HG02884 (cell line): ENCODE results near the gene IL1F10.

Experiments used
- ATAC-seq: cut with Tn5 transposase; IDR thresholded peaks from one replicate; pipeline ENCODE4 v1.9.1; 2021; ENCODE audit warnings: mild to moderate bottlenecking, moderate library complexity; ENCODE audit not compliant: unreplicated experiment

IL1F10 gene

GRCh38 chr2:113058998-113059960, 8.5 kb upstream of the IL1F10 start, which contains the start of gene IL36RN:
Gene IL36RN (plus strand): TSS chr2:113059198. CDS start chr2:113059439, 241 bp downstream.
- ATAC-seq, result no peak

DNA sequence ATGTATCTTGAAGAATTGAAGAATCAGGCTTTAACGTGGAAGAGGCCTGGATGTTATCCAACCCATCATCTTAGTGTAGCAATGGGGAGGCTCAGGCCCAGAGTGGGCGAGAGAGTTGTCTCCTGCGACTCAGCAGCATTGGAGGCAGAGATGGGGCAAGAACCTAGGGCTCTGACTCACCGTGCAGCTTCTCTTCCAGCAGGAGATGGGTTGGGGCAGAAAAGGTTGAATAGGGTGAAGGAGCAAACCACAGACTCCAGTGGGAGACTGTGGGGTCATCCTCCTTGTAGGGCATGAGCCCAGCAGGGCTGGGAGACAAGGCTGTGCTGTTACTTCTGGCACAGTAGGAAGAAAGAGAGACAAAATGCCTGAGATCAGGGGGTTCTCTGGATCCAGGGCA, 7.4 kb upstream of the IL1F10 start:
- no peak for ATAC-seq

DNA sequence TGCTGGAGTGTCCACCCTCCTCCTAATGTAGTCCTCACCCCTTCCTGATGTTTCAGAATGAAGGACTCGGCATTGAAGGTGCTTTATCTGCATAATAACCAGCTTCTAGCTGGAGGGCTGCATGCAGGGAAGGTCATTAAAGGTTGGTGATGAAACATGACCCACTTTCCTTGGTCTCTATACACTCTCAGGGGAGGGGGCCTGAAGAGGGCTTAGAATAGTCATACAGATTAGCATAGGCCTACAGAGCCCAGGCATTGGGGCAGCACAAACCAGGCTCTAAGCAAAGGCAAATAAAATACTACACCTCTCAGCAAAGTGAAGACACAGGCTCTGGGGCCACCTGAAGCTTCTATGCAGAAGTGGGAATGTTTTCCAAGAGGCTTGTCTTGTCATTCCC, 7.0 kb upstream of the IL1F10 start:
- no peak for ATAC-seq

DNA sequence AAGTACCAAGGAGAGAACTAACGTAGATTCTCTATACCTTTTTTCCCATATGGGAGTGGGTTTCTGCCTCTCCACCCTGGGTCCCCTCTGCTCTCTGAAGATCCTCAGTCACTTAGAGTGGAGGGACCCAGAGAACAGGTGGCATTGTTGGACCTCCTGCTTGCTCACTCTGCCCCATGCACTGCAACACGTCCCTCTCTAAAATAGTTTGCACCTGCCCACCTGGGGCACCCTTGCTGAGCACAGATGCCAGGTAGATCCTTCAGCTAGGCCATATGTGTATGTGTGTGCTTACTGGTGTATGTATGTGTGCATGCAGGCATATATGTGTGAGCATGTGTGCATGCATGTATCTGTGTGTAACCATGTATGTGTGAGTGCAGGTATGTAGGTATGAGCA, 6.5 kb upstream of the IL1F10 start:
- no peak for ATAC-seq

DNA sequence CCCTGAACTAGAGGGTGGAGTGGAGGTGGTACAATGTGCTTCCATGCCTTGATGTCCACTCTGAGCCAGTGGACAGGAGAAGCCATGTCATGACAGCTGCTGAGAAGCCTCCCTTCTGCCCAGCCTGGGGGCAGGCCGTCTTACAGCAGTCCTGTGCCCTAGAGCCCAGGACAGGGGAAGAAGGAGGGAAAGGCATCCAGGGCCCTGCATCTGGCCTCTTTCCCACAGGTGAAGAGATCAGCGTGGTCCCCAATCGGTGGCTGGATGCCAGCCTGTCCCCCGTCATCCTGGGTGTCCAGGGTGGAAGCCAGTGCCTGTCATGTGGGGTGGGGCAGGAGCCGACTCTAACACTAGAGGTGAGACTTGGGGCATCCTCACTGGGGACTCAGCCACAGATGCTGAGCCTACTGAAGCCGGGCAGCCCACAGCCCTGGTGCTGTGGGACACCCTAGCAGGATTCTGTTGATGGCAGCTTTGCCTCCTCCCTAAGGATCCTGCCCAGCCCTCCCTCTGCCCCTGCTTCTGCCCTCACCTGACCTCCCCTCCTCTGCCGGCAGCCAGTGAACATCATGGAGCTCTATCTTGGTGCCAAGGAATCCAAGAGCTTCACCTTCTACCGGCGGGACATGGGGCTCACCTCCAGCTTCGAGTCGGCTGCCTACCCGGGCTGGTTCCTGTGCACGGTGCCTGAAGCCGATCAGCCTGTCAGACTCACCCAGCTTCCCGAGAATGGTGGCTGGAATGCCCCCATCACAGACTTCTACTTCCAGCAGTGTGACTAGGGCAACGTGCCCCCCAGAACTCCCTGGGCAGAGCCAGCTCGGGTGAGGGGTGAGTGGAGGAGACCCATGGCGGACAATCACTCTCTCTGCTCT, 5.6 kb upstream of the IL1F10 start:
- no peak for ATAC-seq

GRCh38 chr2:113064281-113064680, 3.5 kb upstream of the IL1F10 start:
- no peak for ATAC-seq

GRCh38 chr2:113064898-113065297, 2.9 kb upstream of the IL1F10 start:
- no peak for ATAC-seq

DNA sequence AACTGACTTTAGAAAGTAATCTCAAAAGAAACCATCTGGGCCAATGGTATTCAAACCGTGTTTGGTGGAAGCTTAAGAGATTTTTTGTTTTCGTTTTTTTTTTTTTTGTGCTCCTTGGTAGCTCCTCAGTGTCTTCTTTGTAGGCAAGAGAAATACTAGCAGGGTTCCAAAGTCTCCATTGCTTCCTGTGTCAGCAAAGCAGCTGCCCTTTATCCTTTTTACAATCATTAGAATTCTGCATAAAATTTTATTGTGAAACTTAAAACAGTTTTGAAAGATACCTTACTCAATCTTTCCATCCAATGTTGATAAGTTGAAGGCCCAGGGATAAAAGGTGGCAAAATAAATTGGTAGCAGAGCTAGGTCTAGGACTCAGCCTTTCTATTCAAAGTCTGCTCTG, 479 bp downstream of the IL1F10 start:
- no peak for ATAC-seq

GRCh38 chr2:113068706-113069485, 1.1 kb downstream of the IL1F10 start:
- no peak for ATAC-seq

DNA sequence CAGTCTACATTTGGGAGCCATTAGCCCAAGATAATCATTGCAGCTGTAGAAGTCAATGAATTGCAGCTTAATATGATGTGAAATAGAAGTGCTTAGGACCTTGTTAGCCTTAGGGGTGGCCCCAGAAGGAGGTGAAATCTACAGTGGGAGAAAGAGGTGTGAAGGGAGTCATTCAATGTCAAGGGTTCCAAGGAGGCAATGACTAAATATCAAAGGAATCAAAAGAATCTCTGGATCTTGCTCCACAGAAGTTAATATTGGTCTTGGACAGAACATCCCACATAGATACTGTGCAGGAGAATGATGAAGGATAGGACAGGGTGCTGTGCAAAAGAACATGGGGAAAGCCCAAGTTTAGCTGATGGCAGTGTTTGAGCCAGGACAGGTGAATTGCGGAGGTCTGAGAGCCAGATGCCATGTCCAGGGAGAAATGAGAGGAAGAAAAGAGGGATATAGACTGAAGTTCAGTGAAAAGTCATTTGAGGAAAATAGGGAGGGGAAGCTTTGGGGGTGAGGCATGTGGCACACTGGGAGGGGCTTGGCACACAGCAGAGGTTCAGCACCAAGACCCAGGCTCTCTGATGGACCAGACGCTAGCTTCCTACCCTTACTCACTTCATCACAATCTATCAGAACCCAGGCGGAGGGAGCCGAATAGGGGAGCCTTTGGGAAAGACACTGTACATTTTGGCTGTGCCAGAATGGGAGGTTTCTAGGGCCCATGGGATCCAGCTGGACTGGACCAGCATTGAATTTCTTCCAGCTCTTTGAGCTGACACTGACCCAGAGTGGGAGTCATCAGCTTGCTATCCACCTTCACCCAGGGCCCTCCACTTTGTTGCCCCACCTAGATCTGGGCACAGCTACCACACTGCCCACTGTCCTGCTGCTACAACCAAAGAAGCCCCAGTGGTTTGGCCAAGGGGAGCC, 2.2 kb downstream of the IL1F10 start:
- ATAC-seq, result no peak

DNA sequence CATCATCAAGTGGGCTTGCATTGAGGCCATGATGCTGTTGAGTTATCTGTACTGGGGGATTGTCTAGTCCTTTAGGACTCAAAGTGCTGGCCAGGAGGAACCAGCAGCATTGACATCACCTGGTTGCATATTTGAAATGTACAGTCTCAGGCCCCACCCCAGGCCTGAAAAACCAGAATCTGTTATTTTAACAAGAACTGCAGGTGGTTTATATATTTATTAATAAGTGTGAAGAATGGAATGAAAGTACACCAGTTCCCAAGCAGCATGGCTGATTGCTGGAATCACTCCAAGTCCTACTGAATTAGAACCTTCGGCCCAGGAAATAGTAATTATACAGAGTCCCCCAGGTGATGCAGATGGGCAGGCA, 2.8 kb downstream of the IL1F10 start:
- ATAC-seq, result no peak

- ATAC-seq, result no peak
Observed at GRCh38 chr2:113072584-113072983, 4.8 kb downstream of the IL1F10 start.

GRCh38 chr2:113073325-113073834, 5.6 kb downstream of the IL1F10 start:
- ATAC-seq, result no peak

DNA sequence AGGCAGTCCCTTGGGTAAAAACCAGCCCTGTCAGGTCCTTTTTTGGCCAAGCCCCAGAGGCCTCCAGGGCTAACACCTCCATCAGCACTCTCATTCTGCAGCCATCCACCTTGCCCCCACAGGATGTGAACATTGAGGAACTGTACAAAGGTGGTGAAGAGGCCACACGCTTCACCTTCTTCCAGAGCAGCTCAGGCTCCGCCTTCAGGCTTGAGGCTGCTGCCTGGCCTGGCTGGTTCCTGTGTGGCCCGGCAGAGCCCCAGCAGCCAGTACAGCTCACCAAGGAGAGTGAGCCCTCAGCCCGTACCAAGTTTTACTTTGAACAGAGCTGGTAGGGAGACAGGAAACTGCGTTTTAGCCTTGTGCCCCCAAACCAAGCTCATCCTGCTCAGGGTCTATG, 7.3 kb downstream of the IL1F10 start:
- ATAC-seq, result no peak

GRCh38 chr2:113075600-113075999, 7.8 kb downstream of the IL1F10 start:
- no peak for ATAC-seq

DNA sequence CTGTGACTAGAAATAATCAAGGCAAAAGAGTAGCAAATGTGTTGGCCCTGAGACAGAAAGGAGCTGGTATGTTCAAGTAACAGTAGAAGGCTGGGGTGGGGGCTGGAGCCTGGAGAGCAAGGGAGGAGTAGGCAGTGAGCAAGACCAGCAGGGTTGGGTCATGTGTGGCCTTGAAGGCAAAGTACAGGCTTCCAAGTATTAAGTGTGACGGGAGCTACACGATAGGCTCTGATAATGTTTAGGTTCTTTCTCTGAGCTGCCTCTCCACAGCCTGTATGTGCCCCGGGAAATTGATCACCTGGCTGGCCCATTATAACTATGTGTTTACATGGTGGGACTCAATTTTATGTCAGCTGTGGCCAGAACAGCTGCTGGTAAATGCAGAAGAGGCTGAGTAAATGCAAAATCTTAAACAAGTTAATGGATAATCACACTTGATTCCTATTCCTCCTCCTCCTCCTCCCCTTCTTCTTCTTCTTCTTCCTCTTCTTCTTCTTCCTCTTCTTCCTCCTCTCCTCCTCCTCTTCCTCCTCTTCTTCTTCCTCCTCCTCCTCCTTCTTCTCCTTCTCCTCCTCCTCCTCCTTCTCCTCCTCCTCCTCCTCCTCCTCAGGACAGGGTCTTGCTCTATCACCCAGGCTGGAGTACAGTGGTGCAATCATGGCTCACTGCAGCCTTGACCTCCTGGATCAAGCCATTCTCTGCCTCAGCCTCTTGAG, 9.3 kb downstream of the IL1F10 start:
- no peak for ATAC-seq

- ATAC-seq, result no peak
Observed at GRCh38 chr2:113077921-113078320, 10.2 kb downstream of the IL1F10 start.

DNA sequence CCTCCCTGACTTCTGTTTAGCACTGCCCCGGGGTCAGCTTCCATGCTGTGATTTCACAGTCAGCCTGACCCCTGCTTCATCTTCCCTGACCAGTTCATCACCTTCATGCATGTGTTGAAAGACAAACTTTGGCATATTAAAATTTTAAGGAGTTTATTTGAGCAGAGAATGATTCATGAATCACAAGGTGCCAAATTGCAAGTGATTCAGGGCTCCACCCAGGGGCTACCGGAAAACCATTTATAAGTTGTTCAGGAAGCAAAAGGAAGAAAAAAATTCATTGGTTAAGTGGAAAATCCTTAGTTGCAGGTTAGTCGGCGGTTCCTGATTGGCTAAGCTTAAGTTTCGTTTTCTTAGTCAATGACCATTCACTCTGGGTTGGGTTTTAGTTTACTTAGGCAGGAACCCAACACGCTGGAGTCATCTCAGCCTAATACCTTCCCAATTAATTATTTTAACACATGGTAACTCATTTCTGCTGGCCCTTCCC, 10.6 kb downstream of the IL1F10 start:
- ATAC-seq, result no peak

DNA sequence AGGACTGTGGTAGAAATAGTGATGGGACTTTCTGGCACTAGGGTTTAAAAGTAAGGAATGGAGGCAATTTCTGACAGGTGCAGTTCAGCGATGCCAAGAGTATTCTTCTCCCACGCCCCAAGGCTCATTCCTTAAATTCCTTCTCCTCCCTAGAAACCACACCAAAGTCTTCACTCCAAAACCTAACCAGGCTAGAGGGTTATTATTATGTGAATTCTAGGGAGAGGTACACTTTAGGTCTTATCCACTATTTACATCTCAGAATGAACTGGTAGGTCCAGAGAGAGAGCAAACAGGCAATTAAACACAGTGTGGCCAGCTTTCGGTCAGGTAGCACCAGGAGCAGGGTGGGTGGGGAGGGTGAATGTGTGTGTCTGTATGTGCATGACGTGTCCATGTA, 11.4 kb downstream of the IL1F10 start:
- no peak for ATAC-seq
